Measurements from ENCODE around the gene CPAMD8.

DNA sequence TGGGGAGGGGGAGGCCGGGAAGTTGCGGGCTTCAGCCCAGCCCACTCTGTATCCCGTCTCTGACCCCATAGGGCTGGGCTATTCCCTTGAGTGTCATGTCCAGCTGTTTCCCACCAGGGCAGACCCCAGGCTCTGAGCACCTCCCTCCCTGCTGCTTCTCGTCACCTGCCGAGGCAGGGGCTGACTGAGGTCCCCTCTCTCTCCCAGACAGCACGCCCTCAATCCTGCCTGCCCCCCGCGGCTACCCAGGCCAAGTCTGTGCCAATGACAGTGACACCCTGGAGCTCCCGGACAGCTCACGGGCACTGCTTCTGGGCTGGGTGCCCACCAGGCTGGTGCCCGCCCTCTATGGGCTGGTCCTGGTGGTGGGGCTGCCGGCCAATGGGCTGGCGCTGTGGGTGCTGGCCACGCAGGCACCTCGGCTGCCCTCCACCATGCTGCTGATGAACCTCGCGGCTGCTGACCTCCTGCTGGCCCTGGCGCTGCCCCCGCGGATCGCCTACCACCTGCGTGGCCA, 137.2 kb downstream of the CPAMD8 start:
- TF ChIP-seq, protein P1, sequence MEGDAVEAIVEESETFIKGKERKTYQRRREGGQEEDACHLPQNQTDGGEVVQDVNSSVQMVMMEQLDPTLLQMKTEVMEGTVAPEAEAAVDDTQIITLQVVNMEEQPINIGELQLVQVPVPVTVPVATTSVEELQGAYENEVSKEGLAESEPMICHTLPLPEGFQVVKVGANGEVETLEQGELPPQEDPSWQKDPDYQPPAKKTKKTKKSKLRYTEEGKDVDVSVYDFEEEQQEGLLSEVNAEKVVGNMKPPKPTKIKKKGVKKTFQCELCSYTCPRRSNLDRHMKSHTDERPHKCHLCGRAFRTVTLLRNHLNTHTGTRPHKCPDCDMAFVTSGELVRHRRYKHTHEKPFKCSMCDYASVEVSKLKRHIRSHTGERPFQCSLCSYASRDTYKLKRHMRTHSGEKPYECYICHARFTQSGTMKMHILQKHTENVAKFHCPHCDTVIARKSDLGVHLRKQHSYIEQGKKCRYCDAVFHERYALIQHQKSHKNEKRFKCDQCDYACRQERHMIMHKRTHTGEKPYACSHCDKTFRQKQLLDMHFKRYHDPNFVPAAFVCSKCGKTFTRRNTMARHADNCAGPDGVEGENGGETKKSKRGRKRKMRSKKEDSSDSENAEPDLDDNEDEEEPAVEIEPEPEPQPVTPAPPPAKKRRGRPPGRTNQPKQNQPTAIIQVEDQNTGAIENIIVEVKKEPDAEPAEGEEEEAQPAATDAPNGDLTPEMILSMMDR (IDR thresholded peaks at IDR 0.05): no peak
- no peak for TF ChIP-seq POLR2A (IDR thresholded peaks at IDR 0.05)
